HepG2 (cell line): Measurements from ENCODE around the gene NKIRAS1. TPM values are rescaled to one million over a fixed set of nuclear protein-coding genes. Genes with fewer than 3 reads are reported as not detected.

ENCODE experiments used
- ASH2L ChIP-seq: fragments of 300-600, 200-600 bp; sonication (generic); IDR thresholded peaks from 2 replicates; pipeline ENCODE4 v1.7.0; 2017; ENCODE audit warnings: low read depth, mild to moderate bottlenecking, moderate library complexity, mixed read lengths, low read length; ENCODE audit not compliant: insufficient read length
- ATAD3A ChIP-seq: sonication (generic); formaldehyde crosslinking; IDR thresholded peaks from 2 replicates; pipeline ENCODE4 v1.4.0; 2020; ENCODE audit warnings: missing genetic modification reagents
- ETS1 ChIP-seq: sonication (generic); formaldehyde crosslinking; IDR thresholded peaks from 2 replicates; pipeline ENCODE4 v1.4.0; 2020; ENCODE audit warnings: missing genetic modification reagents
- FOXP1 ChIP-seq, 2 experiments: fragments of 450-650 bp in 1 of 2; IDR thresholded peaks; 2 replicates each; pipeline ENCODE4 v1.6.1; 2017 to 2018; ENCODE audit warnings: antibody characterized with exemption in 1 of 2
- KDM1A ChIP-seq: IDR thresholded peaks from 2 replicates; pipeline ENCODE4 v1.6.1; 2016; ENCODE audit warnings: missing compliant biosample characterization
- MBD4 ChIP-seq: IDR thresholded peaks from 2 replicates; pipeline ENCODE4 v1.6.1; 2012; ENCODE audit warnings: low read length, inconsistent platforms, borderline replicate concordance
- MED8 ChIP-seq: sonication (generic); formaldehyde crosslinking; IDR thresholded peaks from 2 replicates; pipeline ENCODE4 v1.8.1; 2023; ENCODE audit warnings: mild to moderate bottlenecking, missing genetic modification reagents; ENCODE audit not compliant: insufficient replicate concordance
- ONECUT2 ChIP-seq: sonication (generic); formaldehyde crosslinking; IDR thresholded peaks from 2 replicates; pipeline ENCODE4 v1.4.0; 2020; ENCODE audit warnings: missing genetic modification reagents
- PITX1 ChIP-seq: sonication (generic); formaldehyde crosslinking; IDR thresholded peaks from 2 replicates; pipeline ENCODE4 v1.5.1; 2020; ENCODE audit warnings: mild to moderate bottlenecking, missing genetic modification reagents
- PRDM4 ChIP-seq: sonication (generic); formaldehyde crosslinking; IDR thresholded peaks from 2 replicates; pipeline ENCODE4 v1.9.0; 2021; ENCODE audit warnings: missing genetic modification reagents, borderline replicate concordance
- SIN3B ChIP-seq: fragments of 150-350 bp; IDR thresholded peaks from 2 replicates; pipeline ENCODE4 v1.6.1; 2014; ENCODE audit warnings: low read length
- SP1 ChIP-seq, 2 experiments: fragments of 450-650 bp in 1 of 2; sonication (generic) in 1 of 2; formaldehyde crosslinking in 1 of 2; IDR thresholded peaks; 2 replicates each; pipeline versions ENCODE4 v1.4.0 to v1.6.1; 2016 to 2020; ENCODE audit warnings: missing genetic modification reagents in 1 of 2
- TCF7 ChIP-seq: sonication (generic); IDR thresholded peaks from 2 replicates; pipeline ENCODE4 v1.6.1; 2016; ENCODE audit warnings: antibody characterized with exemption, low read depth
- ZNF124 ChIP-seq: sonication (generic); formaldehyde crosslinking; IDR thresholded peaks from 2 replicates; pipeline ENCODE4 v1.4.0; 2020; ENCODE audit warnings: missing genetic modification reagents
- ZNF205 ChIP-seq: IDR thresholded peaks from 2 replicates; pipeline ENCODE4 v1.6.1; 2018; ENCODE audit warnings: missing biosample characterization, missing genetic modification reagents
- ZNF30 ChIP-seq: sonication (generic); formaldehyde crosslinking; IDR thresholded peaks from 2 replicates; pipeline ENCODE4 v1.5.0; 2020; ENCODE audit warnings: mild to moderate bottlenecking, missing genetic modification reagents
- ZNF335 ChIP-seq: sonication (generic); formaldehyde crosslinking; IDR thresholded peaks from 2 replicates; pipeline ENCODE4 v1.4.0; 2020; ENCODE audit warnings: missing genetic modification reagents
- ZSCAN20 ChIP-seq: sonication (generic); formaldehyde crosslinking; IDR thresholded peaks from 2 replicates; pipeline ENCODE4 v1.4.0; 2020; ENCODE audit warnings: missing genetic modification reagents, mild to moderate bottlenecking, borderline replicate concordance
- ZSCAN31 ChIP-seq: sonication (generic); formaldehyde crosslinking; IDR thresholded peaks from 2 replicates; pipeline ENCODE4 v1.5.0; 2020; ENCODE audit warnings: low read depth, mild to moderate bottlenecking, missing genetic modification reagents
- polyA plus RNA-seq, 8 experiments: library from polyadenylated mRNA; depleted of rRNA in 3 of 8; stranded (reverse) in 7 of 8; unstranded in 1 of 8; fragments of >200 nt; fragmentation: Illumina TruSeq in 4 of 8; extraction: Trizol in 4 of 8; gene quantifications; 2 replicates each; pipeline versions ENCODE4 v1.2.1 to v1.2.3, GENCODE V29; 2011 to 2016; ENCODE audit warnings: low read depth in 4 of 8, missing spikeins in 1 of 8, mixed read lengths in 1 of 8; ENCODE audit not compliant: insufficient read depth in 1 of 8
- total RNA-seq, 5 experiments: library from RNA; depleted of rRNA; stranded (reverse); fragments of >200 nt; fragmentation: Illumina TruSeq; extraction: Trizol; gene quantifications; 2 replicates each; pipeline ENCODE4 v1.2.3, GENCODE V29; 2016; ENCODE audit warnings: low read depth in 1 of 5
- TF ChIP-seq, protein P1 (sequence below): sonication (generic); formaldehyde crosslinking; IDR thresholded peaks from 2 replicates; pipeline ENCODE4 v1.4.0; 2020; ENCODE audit warnings: missing genetic modification reagents
- TF ChIP-seq, protein P2 (sequence below): sonication (generic); formaldehyde crosslinking; IDR thresholded peaks from 2 replicates; pipeline ENCODE4 v1.4.0; 2020; ENCODE audit warnings: mild to moderate bottlenecking, missing genetic modification reagents

Gene NKIRAS1
- total and polyA plus RNA-seq, 2 of the 13 experiments (the other 11 are each of a cell fraction or from before 2014, with no cell fraction given), result 4.3 to 8.0 TPM

DNA sequence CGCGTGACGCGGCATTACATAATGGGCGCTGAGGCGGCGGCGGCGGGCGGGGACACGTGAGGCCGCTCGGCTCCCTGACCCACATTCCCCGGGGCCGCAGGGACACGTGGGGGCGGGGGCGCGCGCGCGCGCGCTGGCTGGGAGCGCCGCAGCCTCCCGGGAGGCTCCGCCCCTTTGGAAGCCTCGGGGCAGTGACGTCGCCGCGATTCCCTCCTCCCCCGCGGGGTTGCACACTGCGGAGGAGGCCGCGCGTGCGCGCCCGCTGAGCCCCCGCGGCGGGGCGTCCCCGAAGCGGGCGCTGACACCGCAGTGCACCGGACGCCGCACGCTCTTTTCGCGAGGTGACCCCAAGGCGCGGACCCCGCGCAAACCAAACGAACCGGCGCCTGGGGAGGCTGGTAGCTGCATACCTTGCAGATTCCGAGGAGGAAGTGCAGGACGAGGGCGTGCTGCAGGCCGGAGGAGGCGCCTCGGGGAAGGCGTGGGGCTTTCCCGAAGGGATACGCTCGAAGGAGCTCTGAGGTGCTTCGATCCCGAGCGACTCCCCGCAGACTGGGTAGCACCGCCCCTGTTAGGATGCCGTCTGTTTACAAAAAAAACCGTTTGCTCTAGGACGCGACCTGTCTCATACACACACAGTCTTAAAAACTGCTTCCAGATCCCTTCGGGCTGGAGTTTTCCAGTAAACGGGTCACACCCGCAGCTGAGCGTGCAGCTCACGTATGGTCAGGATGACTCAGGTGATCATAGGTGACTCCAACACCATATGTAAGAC lies 29.3 kb upstream of the NKIRAS1 start (continued):
- TF ChIP-seq ASH2L (peak; percentile 89), ZSCAN31 (CRISPR knock-in tag) (peak; percentile 78; the same call in 1 of the 2 replicates), PRDM4 (CRISPR knock-in tag) (no peak), ONECUT2 (no peak), ZNF335 (CRISPR knock-in tag) (peak; percentile 57; the same call in 1 of the 2 replicates), KDM1A (0 out of 2 replicates have a peak, but pooled peaks have one; percentile 23), MBD4 (no peak), ZNF205 (no peak), ATAD3A (CRISPR knock-in tag) (no peak), ZNF30 (CRISPR knock-in tag) (peak; percentile 59; the same call in 1 of the 2 replicates), MED8 (CRISPR knock-in tag) (peak; percentile 78), TCF7 (no peak), FOXP1 (IDR thresholded peaks at IDR 0.05) (no peak), FOXP1 (CRISPR knock-in tag; IDR thresholded peaks at IDR 0.05) (no peak), SIN3B (no peak), ZNF124 (CRISPR knock-in tag) (no peak), ZSCAN20 (CRISPR knock-in tag) (no peak), ETS1 (CRISPR knock-in tag) (no peak), PITX1 (CRISPR knock-in tag) (no peak), SP1 (IDR thresholded peaks at IDR 0.05) (no peak), SP1 (CRISPR knock-in tag; IDR thresholded peaks at IDR 0.05) (no peak; the same call in 1 of the 2 replicates)
- TF ChIP-seq, protein P1, sequence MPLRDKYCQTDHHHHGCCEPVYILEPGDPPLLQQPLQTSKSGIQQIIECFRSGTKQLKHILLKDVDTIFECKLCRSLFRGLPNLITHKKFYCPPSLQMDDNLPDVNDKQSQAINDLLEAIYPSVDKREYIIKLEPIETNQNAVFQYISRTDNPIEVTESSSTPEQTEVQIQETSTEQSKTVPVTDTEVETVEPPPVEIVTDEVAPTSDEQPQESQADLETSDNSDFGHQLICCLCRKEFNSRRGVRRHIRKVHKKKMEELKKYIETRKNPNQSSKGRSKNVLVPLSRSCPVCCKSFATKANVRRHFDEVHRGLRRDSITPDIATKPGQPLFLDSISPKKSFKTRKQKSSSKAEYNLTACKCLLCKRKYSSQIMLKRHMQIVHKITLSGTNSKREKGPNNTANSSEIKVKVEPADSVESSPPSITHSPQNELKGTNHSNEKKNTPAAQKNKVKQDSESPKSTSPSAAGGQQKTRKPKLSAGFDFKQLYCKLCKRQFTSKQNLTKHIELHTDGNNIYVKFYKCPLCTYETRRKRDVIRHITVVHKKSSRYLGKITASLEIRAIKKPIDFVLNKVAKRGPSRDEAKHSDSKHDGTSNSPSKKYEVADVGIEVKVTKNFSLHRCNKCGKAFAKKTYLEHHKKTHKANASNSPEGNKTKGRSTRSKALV (CRISPR knock-in tag), result peak; percentile 34; the same call in 1 of the 2 replicates
- TF ChIP-seq, protein P2, sequence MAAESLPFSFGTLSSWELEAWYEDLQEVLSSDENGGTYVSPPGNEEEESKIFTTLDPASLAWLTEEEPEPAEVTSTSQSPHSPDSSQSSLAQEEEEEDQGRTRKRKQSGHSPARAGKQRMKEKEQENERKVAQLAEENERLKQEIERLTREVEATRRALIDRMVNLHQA (CRISPR knock-in tag), result no peak
